Activated CD4-positive, alpha-beta T cell treated with anti-CD3 and anti-CD28 coated beads for 4 hours (primary cell): ENCODE results near the gene EFCAB6.

Experiments used
- DNase-seq, 2 donors: peaks; one replicate each; pipeline ENCODE4 v3.0.0-alpha.2; 2020

Gene EFCAB6

GRCh38 chr22:43744700-43745410 lies 67.2 kb downstream of the EFCAB6 start:
- no peak for DNase-seq

DNA sequence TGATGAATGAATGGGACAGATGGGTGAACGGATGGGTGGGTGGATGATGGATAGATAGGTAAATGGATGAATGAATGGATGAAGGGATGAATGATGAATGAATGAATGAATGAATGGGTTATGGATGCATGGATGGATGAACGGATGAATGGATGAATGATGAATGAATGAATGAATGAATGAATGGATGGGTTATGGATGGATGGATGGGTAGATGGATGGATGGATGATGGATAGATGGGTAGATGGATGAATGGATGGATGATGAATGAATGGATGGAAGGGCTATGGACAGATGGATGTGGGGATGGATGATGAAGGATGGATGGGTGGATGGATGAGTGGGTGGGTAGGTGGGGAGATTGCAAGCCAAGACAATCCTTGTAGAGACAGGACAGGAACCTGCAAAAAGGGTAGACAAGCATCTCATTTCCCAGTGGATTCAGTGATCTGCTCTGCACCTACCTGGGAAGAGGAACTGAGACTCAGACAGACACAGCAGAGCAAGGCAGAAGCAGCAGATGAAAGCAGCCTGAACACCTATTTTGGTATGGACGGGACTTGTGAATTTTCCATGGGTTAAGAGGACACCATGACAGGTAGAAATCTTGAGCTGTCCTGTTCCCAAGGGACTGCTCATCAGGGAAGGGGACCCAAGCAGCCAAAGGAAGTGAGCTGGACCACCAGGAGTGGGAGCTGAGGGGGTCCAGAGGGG lies 68.0 kb downstream of the EFCAB6 start:
- no peak for DNase-seq

DNA sequence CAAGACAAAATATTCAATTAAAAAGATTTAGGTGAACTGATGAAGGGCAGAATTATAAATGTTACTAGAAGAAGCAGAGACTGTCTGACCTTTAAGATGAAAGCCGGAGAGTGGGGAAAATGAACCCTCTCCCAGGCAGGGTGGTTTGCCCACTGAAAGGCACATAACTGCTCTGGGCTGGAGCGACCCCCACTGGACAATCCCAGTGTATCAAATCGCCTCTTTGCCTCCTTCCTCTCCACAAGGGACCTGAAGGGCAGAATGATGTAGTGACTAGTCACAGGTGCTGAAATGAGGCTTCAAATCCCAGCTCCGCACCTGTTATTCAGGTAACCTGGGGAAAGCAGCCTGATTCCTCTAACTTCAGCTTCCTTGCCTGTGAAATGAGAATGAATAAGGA lies 69.0 kb downstream of the EFCAB6 start:
- DNase-seq: no peak

DNA sequence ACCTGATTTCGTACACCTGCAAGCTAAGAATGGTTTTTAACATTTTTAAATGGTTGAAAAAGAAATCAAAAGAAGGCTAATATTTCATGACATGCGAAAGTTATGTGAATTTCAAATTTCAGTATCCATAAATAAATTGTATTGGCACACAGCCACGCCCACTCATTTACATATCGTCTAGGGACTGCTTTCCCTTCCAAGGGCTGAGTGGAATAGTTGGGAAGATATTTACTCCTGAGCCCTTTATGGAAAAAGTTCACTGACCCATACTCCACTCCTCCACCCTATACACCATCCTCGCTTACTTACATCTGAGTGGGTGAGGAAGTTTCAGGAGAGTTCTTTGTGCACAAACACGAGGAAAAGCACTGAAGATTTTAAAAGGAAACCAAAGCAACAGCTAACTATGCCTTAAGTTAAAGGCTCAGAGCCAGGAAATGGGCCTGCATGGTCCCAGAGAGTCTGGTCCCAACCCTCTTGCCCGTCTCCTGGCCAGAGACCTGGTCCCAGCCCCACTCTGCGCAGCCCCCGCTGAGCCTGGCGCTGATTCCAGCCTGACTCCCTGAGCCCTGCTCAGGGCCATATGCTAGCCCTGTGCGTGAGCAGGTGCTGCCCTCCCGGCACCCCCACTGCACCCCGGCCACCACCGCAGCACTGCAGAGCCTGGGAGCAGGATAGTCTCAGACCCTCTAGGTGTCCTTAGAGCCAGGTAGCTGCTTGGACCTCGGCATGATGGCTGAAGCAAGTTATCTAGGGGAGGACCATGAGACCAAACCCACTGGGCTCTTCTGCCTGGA lies 69.8 kb downstream of the EFCAB6 start:
- DNase-seq: no peak

GRCh38 chr22:43740587-43741270 lies 71.4 kb downstream of the EFCAB6 start:
- no peak for DNase-seq

GRCh38 chr22:43739851-43740379 lies 72.2 kb downstream of the EFCAB6 start:
- no peak for DNase-seq

GRCh38 chr22:43737150-43737828 lies 74.8 kb downstream of the EFCAB6 start:
- no peak for DNase-seq

DNA sequence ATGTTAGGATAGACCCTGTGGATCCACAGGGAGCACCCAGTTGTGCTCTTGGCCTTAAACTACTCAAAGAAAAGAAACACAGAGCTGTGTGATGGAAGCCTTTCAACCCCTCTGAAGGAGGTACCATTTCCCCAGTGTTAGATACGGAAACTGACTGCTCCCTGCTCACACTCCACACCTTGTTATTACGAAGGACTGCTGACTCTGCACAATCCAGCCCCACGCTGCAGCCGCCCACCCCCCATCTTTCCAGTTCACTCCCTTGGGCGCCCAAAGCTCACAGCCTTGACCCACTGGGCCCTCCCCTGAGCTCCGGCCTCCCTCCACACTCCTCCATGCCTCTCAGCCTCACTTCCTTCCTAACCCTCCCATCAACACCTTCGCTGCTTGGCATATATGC lies 75.5 kb downstream of the EFCAB6 start:
- no peak for DNase-seq

- DNase-seq: no peak
Observed at GRCh38 chr22:43734370-43735150, 77.5 kb downstream of the EFCAB6 start.

GRCh38 chr22:43733138-43733537 lies 79.0 kb downstream of the EFCAB6 start:
- DNase-seq: no peak

DNA sequence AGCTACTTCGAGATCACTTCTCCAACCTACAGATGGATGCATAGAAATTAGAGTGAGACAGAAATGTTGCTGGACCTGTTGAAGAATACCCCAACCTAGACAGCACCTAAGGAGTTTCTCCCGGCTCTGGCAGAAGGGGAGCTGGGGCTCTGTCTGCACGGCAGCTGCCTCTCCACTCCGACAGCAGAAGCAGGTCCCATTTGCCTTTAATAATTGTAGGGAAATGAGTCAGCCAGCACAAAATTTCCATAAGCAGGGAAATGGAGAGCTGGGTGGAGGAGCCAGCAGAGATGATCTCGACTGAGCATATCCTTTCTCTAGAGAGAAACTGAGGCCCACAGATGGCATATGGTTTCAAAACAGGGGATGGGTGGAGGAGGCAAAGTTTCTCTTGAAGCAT lies 80.1 kb downstream of the EFCAB6 start:
- DNase-seq: no peak

GRCh38 chr22:43726964-43727543 lies 85.1 kb downstream of the EFCAB6 start:
- no peak for DNase-seq

GRCh38 chr22:43726322-43726721 lies 85.8 kb downstream of the EFCAB6 start:
- no peak for DNase-seq

DNA sequence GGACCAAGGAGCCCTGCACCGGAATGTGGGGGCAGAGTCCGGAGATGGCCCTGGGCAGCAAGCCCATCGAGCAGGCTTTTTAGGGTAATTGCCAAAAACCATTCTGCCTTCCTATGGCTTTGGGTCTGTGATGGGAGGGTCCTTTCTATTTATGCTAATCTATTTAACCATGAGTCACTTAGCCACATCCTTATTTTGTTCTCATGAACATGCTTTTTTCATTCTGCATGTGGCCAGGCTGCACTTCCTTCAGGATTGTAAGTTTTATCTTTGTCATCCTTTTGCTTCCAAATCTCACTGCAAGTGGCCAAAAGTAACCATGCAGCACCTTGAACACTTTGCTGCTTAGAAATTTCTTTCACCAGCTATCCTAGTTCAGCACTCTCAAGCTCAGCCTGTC lies 88.3 kb downstream of the EFCAB6 start:
- no peak for DNase-seq

DNA sequence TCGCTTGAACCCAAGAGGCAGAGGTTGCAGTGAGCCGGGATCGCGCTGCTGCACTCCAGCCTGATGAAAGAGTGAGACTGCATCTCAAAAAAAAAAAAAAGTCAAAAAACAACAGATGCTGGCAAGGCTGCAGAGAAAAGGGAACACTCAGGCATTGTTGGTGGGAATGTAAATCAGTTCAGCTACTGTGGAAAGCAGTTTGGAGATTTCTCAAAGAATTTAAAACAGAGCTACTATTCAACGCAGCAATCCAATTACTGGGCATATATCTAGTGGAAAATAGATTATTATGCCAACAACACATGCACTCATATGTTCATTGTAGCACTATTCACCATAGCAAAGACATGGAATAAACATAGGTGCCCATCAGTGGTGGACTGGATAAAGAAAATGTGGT lies 89.7 kb downstream of the EFCAB6 start:
- DNase-seq: no peak

GRCh38 chr22:43720716-43721115 lies 91.4 kb downstream of the EFCAB6 start:
- DNase-seq: no peak

DNA sequence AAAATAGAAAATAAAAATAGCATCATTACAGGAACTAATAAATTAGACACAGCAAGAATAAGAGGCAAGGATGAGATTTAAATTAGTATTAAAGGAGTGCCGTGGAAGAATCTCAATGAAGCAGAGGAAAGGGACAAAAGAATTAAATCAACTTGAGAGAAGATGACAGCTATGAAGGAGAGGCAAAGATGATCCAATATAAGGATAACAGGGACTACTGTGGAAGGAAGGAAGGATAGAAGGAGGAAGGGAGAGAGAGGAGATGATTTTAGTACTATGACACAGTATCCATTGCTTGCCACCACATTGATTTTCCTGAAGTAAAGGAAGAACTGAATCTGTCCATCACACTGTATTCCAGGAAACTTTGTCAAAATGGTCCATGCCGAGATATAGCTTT lies 98.0 kb downstream of the EFCAB6 start:
- no peak for DNase-seq

DNA sequence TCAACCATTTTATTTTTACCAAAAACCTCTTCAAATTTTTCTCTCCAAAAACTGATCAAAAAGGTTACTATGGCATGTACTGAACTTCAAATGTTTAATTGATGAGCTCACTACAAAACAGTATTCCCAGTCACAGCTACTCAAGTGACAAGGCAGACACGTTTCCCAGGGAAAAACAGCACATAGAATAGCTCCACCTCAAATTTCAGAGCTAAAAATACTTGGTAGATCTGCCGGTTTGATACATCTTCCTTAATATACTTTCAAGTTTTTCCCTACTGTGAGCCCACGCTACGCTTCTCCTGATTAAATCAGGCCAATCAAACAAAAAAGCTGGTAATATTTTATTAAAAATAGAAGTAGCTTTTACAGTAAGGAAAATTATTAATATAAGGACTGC lies 100.4 kb downstream of the EFCAB6 start:
- no peak for DNase-seq

- DNase-seq: no peak
Observed at GRCh38 chr22:43707648-43708047, 104.5 kb downstream of the EFCAB6 start.

DNA sequence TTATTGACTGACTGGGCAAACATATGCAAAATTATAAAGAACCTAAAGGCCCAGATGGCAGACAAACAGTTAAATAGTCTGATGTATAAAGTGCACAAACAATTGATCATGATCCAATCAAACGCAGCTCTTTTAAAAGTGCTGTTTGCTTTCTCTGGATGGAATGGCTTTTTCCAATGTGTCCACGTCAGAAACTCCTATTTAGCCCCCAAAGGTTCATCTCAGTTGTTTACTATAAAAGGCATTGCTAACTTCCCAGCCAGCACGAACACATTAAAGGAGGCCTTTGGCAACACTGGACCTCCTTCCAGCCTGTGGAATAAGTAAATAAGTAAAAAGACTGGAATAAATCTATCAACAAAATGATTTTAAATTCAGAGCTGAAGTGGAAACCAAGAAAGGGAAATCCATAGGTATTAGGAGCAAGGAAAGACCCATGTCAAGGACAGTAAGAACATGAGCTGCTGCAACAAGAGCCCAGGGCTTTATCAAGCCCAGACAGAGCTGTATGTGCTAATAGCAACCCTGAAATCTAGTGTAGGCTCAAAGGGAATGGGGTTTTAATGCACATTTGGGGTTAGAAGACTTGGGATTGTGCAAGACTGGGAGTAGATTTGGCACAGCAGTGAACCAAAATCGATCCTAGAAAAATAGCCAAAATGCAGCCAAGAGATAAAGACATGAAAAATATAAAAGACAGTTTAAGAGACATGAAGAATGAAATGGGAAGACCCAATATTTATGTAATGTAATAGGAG lies 105.4 kb downstream of the EFCAB6 start:
- no peak for DNase-seq
